HG02970 (cell line): ENCODE data around the gene TUBB6.

Experiments used
- ATAC-seq: cut with Tn5 transposase; IDR thresholded peaks from one replicate; pipeline ENCODE4 v1.9.1; 2021; ENCODE audit warnings: mild to moderate bottlenecking, moderate library complexity, moderate number of reproducible peaks; ENCODE audit not compliant: unreplicated experiment, low FRiP score

TUBB6 gene

DNA sequence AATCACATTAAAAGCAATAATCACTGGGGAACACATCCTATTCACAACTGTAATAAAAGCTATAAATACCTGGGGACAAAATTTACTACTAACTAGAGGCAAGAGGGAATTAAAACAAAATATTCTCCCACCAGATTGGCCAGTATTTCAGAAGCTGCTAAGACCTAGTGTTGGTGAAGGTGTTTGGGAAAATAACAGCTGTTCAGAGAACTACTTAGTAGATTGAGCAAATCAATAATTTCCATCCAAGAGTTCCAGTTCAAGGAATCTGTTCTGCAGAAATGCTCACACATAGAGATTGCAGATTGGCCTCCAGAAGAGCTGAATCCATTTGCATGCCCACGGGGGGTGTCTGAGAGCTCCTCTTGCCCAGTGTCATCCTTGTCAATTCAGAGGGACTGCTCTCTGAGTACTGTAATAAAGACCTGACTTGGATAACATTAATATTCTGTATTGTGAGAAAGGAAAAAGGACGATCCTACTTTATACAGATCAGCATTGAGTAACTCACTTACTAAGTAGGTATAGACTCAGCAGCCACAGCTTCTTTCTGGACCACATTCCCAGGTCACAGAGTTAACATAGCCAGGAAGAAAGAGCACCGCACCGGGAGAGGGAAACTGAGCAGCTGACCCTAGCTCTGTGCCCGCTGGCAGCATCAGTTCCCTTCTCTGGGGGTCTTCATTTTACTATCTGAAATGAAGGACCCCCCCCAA is 5.6 kb downstream of the TUBB6 start:
- no peak for ATAC-seq

DNA sequence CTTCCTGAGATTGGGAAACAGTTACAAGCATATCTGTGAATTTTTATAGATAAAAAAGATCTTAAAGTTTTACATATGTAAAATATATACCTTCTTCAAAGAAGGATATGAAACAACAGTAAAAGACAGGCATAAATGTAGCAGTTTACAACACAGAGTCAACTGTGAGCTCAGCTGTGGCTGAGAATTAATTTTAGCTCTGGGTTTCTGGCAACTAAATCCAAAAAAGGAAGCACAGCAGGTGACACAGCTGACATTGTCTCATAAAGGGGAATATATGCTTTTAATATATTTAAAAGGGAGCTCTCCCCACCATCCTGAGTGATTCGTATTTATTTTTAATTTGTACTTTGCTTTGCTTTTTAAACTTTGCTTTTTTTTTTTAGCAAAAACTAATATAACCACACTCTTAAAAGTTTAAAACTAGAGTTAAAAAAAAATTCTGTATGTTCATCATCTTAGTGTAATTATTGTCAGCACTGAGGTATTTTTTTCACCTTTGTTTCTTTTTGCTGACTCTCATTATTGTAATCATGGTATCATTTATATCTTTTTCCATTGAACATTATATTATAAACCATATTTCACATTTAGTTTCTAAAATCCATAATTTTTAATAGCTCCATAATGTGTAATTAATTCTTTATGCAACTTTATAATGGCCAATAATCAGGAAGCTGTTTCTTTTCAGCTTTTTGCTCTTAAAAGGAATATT is 6.7 kb downstream of the TUBB6 start:
- ATAC-seq, result no peak

DNA sequence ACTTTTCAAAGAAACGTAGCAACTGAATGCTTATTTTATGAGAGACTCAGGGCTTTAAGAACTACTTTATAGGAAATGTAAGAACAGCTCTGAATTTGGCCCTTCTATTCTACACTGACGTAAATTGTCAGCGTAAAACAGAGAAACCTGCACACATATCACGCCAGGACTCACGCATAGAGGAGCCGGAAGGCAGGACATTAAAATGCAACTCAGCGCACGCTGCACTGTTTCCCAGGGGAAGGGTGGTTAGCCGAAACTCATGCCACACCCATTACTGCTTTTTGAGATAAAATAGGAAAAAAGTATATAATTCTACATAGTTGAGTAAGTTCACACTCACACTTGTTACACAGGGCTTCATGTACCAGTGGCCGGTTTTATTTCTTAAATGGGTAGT is 7.4 kb downstream of the TUBB6 start:
- no peak for ATAC-seq

GRCh38 chr18:12315911-12316310 is 7.9 kb downstream of the TUBB6 start:
- ATAC-seq, result no peak

DNA sequence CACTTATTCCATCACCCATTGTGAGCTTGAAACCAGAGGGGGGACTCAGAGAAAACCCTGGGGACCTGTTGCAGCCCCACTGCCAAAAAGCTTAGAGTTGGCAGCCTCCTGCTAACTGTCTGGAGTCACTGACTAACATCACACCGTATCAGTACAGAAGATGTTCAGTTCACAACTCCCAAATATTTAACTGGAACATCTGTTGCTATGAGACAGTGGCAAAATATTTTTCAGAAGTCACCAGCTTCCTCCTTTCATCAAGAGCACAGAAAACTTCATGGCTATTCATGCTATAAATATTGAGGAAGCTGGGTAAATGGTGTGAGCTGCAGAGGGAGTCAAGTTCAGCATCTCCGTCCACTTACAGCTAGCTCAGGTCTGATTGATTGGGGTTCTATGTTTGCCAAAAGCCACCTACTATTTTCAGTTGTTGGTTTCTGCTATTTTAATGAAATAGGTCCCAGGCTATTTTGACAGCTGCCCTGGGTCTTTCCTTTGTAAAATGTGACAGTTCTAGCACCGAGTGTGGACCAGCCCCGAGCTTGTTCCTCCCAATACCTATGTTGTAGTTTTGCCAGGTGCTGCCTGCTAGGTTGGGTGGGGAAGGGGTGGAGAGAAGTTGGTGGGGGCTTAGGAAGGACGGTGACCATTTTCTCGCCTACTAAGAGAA is 9.8 kb downstream of the TUBB6 start:
- ATAC-seq, result no peak

- no peak for ATAC-seq
These were observed 10.3 kb downstream of the TUBB6 start for GRCh38 chr18:12318334-12318697.

GRCh38 chr18:12318857-12319256 is 10.8 kb downstream of the TUBB6 start:
- no peak for ATAC-seq

DNA sequence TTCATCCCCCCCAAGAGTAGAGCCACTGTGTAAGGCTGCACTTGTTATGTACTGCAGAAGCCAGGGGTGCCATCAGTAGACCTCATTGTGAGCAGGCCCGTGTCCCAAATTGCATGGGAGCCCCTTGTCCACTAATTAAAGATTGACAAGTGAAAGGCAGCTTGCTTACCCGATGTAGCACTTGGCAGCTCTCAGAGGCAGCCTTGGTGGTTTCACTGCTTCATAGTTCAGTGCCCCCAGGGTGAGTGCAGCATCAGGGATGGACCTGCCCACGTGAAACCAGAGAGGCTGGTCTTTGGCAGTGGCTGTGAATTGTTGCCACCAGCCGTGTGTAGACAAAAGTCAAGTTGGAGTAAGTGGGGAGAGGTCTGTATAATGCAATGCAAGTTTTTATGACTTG is 13.3 kb downstream of the TUBB6 start:
- no peak for ATAC-seq

- no peak for ATAC-seq
These were observed 17.1 kb downstream of the TUBB6 start for GRCh38 chr18:12324991-12325725.

GRCh38 chr18:12325726-12326245 is 17.7 kb downstream of the TUBB6 start:
- ATAC-seq, result no peak

DNA sequence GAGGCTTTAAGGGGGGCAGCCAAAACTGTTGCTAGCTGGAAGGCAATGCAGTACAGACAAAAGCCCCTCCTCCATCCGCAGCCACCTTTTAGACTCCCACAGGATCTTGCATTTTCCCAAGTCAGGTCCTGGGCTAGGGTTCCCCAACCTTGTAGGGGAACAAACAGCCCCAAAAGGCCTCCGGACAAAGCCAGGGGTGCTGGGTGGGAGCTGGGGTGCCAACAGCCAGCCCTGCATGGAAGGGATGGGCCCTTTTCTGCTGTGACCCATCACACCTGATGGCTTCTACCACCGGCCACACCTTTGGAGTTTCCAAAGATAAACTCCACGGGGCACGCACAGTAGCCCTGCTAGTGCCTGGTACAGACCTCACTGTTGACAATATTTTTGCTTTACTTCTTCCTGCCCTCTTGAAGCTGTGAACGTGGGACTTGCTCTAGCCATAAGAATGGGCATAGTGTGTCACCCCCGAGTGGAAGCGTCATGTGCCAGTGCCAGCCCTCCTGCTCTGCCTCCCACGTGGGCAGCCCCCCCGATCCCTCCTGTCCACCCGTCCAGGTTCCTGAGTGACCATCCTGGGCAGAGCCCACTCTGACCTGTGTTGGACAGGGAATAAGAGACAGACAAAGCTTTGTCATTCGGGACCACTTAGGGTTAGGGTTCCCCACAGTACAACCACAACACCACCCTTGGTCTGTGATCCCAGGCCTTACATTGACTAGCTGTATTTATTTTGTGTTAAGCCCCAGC is 18.8 kb downstream of the TUBB6 start:
- no peak for ATAC-seq

DNA sequence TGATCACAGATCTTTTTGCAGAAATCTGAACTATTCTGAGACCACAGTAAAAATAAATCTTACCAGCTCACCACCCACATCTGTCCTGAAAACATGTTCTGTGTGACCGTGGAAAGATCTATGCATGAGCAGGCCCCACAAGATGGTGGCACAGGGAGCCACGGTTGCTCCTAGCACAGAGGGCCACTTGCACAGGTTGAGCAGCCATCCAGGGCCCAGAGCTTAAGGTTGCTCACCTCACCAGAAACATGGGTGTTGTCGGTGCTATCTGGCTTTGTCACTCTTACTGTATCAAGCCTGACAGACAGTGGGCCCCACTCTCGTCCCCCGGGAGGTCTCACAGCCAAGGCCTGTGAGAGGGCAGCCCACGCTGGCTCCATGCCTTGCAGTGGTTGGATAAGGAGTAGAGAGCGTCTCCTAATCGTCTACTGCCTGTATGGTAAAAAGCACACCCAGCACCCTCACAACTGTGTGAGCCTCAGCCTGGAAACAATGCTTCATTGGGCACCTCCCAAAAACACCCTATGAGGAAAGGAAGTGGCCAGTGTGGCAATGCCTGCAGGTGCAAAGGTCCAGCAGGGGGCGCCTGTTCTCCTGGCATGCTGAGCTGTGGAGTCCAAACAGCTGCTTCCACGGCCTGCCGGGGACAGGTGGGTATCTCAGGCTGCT is 19.6 kb downstream of the TUBB6 start:
- ATAC-seq, result no peak

DNA sequence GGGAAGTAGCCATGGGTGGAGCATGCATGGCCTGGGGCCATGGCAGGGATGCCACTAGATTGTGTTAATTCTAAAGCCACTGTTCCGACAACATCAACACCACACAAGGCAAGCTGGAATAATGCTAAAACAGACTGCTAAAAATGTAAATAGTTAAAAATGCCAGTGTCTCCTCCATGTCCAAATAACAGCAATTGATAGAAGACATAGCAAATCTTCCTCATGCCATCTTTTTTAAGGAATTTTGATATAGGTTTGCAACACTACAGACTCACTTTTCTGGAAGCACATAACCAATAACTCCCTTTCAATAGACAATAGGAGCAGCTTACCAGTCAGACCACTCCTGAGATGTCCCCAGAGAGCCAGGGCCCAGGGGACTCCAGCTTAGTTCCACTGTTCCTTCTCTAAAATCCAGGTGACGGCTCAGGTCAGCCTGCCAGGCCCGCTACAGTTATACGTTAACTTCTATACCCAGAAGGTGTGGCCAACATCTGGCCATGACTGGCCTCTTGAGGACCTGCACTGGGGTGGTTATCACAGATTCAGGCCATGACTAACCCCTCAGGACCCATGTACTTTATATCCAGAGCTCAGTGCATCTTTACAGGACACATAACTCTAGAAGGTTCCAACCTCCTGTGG is 20.3 kb downstream of the TUBB6 start:
- no peak for ATAC-seq

GRCh38 chr18:12329125-12329698 is 21.2 kb downstream of the TUBB6 start:
- ATAC-seq, result no peak

DNA sequence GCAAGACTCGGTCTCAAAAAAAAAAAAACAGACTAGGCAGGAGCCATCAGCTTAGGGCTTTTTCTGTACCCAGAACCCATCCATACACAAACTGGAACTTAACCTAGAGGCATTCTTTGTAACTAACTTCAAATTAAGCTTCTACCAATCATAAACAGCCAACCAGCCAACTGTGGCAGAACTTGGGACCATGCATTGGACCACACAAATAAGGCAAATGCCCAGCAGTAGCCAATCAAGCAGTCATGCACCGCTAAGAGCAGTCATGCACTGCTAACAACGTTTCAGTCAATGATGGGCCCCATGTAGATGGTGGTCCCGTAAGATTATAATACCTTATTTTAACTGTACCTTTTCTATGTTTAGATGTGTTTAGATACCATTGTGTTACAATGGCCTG is 22.7 kb downstream of the TUBB6 start:
- ATAC-seq, result no peak

DNA sequence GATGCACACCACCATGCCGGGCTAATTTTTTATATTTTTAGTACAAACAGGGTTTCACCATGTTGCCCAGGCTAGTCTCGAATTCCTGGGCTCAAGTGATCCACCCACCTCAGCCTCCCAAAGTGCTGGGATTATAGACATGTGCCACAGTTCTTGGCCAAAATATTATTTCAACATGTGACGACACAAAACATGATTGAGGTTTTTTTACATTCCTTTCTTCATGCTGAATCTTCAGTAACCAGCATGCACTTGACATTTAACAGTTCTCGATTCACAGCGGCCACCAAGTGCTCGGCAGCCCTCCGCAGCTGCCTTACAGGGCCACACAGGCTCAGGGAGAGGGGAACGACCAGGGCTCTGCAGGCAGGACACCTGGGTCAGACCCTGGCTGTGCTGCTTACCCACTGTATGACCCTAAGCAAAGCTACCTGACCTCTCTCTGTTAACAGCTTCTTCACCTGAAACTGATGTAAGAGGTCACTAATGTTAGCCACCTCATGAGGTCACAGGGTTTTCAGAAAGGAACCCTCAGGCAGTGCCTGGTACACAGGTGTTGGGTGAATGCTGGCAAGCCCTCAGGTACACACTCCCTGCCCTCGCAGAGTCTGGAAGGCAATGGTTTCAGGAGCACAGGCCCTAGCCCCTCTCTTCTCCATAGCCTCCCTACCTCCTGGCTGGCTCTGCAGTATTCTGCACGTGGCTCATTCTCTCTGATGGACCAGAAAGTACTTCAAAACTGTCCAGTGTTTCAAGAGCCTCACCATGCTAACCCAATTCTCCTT is 25.7 kb downstream of the TUBB6 start:
- ATAC-seq, result no peak

DNA sequence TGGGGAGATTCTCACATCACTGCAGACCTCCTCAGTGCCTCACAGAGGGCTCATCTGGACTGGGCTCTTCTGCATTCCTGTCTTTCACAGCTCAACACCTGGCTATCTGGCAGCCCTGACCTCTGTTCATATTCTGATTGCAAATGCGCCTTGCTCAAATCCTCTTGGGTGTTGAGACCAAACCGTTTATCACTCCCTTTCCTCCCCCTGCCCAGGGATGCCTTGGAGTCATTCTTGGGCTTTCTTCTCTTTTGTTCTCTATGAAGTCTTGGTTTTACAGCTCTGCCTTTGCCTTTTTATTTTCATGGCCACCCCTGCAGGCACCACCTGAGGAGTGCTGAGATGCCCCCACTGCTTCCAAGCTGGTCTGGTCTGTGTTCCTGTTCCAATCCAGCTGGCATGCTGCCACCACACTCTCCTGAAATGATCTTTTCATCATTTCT is 26.3 kb downstream of the TUBB6 start:
- no peak for ATAC-seq

DNA sequence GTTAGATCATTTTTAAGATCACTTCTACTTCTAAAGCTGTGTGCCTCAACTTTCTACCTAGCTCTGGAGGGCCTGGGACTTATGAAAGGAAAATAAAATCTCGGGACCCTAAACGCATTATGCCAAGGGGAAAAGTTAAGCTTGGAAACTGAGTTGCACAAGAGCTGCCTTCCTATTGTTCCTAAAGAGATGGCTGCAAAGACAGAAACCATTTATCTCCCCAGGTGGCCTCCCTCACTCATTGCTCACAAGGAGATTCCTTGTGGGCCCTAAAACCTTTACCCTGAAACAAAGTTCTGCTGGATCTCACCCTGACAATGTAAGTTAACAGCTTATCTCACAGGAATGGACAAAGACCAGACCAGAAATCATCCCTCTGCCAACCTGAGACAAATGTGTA is 26.8 kb downstream of the TUBB6 start:
- ATAC-seq, result no peak
